GM19240 (cell line): ENCODE results near the gene DICER1.
"Not testable (repeated sequence)": the region's sequence is repeated elsewhere in the genome, so short reads cannot be mapped to it uniquely, and the experiment has no call there.

Experiments used
- DNase-seq: peaks from one replicate; pipeline ENCODE4 v3.0.0; 2011; ENCODE audit warnings: low spot score; ENCODE audit not compliant: insufficient read length

Gene DICER1

DNA sequence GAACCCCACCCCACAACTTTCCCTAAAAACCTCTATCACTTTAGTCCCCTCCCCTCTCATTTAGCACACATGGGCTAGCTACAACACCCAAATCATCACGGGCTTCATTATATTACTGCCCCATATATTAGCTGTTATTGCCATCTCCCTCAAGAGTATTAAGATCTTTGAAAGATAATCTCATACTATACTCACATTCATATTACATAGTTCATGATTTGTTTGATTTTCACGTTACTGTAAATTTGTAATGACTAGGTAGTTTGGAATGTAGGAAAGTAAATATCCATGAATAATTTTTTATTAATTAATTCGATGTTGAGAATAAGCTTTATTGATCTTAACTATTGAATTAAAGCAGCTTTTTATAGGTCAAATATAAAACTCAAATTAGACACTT lies 7.9 kb downstream of the DICER1 start:
- no peak for DNase-seq

DNA sequence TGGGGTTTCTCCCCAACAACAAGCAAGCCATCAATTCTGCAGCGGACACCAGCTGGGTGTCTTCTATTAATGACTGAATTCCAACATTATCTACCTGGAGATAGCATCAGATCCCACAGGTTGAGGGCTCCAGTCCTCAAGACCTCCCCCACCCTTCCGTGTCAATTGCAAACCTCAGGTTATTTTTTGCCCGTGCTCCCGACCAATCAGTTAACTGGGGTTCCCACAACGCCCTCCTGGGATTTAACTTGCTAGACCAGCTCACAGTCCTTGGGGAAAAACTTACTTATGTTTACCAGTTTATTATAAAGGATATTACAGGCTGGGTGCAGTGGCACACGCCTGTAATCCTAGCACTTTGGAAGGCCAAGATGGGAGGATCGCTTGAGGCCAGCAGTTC lies 9.7 kb downstream of the DICER1 start:
- DNase-seq, result no peak

DNA sequence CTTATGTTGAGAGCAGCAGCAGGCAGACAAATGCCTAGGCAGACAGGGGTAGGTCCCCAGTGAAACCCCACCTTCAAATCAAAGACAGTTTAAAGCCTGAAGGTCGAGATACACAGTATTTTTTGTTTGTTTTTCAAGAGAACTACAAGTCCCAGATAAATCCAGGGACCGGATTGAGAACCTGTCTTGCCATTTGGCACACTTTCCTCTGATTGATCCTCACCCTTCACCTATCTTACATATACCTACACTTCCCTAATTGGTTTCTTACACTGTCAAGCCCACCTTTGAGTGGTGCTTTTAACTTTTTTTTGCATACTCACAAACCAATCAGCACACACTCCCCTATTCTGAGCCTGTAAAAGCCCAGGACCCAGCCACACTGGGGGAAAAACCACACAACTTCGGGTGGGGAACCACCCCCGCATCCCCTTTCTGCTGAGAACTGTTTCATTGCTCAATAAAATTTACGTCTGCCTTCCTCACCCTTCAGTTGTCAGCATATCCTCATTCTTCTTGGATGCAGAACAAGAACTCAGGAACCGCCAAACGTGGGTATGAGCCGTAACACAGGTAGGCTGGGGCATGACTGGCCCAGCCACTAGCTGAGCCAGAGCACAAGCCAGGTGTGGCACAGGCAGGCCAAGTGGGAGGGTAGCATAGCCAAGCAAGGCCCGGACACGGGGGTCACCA lies 11.1 kb downstream of the DICER1 start:
- DNase-seq, result no peak

DNA sequence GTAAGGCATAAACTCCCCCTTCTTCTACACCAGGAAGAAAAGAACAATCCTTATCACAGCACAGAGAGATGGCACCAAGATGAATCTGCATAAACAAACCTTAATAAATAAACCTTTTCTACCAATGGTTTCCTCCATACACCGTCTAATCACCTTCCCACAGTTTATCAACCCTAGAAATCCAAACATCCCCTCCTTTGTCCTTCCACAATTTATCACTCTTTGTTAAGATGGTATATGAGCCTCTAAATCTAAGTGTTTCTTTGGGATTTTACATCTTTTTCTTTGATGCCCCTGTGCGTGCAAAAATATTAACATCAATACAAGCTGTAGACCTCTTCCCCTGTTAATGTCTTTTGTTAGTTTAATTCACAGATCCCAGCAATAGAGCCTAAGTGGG lies 12.5 kb downstream of the DICER1 start:
- no peak for DNase-seq

DNA sequence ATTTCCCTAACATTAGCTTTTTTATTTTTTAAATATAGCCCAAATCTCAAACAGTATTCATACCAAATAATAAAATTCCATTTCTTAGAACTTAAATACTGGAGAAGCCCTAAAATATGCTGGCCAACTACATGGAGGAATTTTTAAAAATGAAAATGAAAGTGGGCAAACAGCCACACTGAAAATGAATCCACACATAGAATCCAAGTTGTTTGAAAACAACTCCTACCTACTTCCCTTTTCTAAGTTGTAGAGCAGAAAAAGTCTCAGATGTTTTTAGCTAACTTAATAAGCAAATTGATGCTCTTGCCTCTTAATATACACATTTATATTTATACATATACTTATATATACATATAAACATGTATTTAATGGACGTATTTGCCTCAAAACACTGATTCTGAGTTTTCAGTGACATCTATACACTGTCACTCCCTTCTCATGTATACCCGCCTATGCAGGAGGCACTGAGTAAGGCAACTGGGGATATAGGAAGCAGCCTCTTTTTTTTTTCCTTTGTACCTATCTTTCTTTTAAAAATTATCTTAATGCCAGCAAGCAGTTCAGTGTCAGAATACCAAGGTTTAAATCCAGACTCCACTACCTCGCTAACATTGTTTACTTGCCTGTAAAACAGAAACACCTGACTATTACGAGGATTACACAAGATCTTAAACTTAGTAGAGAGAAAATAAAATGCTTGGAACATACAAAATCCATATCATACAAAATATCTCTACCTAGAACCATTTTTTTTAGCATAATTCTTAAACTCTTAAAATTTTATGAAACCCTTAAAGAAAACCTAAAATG lies 13.3 kb downstream of the DICER1 start:
- DNase-seq, result no peak

DNA sequence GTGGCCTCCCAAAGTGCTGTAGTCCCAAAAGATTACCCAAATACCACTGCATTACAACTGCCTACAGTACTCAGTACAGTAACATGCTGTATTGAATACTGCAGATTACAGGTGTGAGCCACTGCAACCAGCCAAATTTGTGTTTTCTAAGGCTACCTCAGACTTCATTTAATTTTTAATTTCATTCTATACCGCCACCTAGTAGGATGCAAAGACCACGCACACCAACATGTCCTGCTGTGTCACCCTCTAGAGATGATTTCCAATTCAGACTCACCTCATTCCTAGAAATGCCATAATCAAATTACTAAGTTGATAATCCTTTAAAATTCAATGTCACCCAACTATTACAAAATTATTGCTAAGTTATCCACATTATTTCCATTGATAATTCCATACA lies 15.1 kb downstream of the DICER1 start:
- DNase-seq, result no peak

DNA sequence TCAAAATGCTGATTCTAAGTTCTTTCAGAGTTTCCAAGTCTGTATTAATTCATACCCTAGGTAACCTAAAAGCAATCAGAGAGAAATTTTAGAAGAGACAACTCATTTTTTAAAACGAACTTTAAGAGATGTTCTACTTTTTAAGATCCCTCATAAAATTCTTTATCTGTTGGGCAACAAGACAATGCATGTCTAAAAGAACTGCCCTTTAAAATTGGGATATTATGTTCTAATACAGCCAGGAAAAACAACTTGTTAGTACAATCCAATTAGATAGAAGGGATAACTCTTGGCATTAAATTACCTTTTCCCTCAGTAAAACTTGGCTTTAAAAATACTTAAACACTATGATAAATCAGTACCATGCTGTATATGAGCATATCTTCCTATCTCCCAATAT lies 15.6 kb downstream of the DICER1 start:
- no peak for DNase-seq

DNA sequence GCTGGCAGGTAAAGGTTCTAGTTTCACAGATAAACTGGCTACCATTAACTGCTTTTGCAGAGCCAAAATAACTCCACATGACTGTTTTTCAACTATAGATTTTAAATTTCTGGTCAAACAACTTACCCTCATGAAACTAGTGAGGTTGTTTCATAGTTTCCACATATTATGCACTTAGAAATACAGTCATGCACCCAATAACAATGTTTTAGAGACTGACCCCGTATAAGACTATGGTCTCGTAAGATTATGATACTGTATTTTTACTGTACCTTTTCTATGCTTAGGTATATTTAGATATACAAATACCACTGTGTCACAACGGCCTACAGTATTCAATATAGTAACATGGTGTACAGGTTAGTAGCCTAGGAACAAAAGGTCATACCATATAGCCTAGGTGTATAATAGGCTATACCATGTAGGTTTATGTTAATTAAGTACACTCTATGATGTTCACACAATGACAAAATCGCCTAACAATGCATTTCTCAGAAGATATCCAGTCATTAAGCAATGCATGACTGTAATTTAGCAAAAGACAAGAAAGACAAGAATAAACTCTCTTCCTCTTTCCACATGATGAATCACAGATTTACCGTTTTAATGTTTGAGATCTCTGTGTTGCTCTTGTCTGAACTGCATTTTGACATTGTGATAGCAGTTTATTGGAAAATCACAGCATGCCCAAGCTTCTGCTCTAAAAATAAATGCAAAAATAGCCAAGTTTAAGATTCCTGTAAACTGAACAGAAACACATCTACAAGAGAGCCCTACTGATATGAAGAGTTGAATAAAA lies 17.1 kb downstream of the DICER1 start:
- no peak for DNase-seq

DNA sequence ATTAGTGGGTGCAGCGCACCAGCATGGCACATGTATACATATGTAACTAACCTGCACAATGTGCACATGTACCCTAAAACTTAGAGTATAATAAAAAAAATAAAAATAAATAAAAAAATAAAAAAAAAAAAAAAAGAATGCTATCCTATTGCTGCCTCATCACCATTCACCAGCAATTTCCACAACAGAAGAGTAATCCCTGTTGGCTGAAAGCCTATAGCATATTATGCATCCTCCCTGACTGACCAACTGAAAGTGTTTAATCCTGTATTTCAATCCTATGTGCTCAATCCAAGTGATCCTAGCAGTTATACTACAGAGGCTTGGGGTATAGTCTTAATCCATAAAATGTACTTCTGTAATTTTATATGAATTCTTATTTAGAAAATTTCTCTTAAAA lies 18.5 kb downstream of the DICER1 start:
- no peak for DNase-seq

DNA sequence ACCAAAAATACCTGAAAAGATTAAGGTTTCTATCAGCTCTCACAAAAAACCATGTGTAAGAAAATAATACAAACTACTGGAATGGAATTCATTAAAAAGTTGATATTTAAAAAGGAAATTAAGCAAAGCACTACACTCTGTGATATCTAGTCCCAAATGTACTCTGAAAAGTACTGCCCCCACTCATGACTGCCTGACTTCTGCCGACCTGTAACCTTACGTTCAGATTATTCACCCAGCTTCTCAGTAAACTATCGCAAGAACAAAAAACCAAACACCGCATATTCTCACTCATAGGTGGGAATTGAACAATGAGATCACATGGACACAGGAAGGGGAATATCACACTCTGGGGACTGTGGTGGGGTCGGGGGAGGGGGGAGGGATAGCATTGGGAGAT lies 18.9 kb downstream of the DICER1 start:
- DNase-seq, result not testable (repeated sequence)

DNA sequence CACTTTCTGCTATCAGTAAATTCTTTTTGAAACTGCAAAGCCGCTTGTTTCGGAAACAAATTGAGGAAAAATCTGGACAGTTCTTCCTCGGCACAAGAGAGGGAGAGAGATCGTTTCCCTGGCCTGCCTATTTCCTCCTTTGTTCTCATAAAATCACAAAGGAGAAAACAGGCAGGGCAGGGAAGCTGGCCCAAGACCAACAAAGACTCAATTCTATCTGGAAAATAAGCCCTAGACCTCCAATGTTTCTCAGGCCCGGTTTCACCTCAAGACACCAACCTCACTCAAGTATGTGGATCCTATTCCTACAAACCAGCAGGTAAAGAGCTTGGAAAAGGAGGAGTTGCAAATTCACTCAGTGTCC lies 19.5 kb downstream of the DICER1 start:
- no peak for DNase-seq

DNA sequence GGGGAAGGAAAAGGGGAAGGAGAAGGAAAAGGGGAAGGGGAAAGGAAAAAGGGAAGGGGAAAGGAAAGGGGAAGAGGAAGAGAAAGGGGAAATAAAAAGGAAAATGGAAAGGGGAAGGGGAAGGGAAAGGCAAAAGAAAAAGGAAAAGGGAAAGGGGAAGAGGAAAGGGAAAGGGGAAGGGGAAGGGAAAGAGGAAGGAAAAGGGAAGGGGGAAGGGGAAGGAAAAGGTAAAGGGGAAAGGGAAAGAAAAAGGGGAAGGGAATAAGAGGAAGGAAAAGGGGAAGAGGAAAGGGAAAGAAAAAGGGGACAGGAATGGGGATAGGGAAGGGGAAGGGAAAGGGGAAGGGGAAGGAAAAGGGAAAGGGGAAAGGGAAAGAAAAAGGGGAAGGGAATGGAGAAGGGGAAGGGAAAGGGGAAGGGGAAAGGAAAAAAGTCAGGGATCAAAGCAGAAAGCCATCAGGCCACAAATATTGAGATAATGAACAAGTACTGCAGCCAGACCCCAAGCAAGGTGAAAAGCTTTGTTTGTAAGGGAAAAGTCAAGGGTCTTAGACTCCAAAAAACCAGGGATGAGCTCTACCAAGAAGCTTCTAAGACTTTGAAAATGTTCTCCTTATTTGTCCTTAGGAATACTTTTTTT lies 20.0 kb downstream of the DICER1 start:
- DNase-seq, result no peak

DNA sequence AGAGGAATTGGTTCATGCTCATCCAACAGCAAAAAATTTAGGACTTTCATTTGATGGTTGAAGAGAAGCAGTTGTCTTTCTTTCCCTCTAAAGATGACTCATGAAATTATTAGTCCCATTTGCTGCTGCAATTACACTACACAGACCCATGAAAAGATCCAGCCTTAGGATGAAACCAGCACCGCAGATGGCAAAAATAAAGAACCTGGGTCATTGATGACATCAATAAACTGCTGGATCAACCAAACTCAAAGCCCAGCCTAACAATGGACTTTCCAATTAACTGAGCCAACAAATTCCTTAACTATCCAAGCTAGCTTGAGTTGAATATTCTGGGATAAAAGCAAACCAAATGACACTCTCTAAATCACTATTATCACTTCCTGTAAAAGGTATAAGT lies 20.7 kb downstream of the DICER1 start:
- DNase-seq, result no peak

DNA sequence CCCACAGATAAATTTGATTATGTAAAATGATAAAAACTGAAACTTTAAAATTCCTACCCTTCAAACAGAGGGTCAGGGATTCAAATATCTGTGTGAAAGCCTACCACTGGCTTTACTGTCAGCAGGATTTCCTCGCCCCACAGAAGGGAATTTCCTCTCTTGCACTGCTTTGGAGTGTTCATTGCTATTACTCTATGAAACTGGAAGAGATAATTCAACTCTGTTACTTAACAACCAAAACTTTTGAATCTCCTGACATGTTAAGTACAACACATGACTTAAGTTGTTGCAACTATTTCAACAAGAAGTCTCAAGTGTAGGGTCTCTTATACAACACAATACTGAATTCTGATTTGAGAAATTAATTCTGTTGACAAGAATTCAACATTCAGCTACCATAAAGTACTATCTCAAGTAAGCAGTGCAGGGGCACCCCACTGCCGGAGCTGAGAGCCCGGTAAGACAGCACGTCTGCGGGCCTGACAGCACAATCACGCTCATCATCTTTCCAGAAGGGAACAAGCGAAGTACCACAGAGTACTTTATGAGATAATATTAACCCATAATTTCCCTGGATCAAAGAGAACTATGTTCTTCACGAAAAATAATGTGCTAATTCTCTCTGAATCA lies 22.9 kb downstream of the DICER1 start:
- DNase-seq, result no peak

DNA sequence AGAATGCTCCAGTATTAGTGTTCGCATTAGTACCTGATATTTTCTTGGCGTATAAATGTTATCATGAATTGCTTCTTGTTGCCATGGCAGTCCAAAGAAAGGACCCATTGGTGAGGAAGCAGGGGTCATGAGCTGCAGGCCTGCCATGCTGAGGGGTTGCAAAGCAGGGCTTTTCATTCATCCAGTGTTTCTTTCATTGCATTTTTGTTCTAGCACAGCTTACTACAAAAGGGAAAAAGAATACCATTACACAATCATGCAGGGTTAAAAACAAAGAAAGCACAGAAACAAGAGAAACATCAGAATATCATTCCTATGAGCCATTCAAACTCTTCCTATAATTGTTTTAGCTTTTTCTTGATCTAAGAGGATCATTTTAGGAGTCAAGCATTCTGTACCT lies 24.0 kb downstream of the DICER1 start:
- DNase-seq, result no peak

DNA sequence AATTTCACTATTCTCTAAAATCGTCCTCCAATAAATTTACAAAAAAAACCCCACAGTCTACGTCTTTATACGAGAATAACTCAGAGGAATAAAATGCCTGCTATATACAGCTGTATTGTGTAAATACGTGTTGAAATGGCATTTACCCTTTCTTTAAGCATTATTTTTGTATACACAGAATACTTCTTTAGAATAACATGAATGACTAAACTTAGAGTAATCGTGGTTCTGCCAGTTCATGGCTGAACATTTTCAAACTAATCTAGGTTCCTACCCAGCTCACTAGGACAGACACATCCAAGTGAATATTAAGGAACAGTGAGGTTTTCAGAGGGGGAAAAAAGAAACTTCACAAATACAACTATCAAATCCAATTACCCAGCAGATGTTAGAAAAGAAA lies 24.6 kb downstream of the DICER1 start:
- no peak for DNase-seq

DNA sequence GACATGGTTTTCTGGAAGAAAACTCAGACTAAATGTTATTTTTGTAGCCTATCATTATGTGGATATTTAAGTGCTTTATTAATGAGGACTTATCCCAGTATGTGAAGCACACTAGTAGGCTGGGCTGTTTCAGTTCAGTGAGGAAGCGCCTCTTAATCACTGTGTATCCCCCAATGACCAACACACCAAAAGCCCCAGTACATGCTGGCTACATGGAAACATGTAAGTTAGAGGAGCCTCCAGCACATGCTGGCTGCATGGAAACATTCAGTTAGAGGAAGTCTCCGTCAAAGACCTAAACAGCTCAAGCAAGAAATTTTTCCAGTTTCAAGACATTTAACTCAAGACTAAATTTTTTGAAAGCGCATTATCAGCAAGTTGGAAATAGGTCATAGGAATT lies 26.8 kb downstream of the DICER1 start:
- DNase-seq, result no peak

DNA sequence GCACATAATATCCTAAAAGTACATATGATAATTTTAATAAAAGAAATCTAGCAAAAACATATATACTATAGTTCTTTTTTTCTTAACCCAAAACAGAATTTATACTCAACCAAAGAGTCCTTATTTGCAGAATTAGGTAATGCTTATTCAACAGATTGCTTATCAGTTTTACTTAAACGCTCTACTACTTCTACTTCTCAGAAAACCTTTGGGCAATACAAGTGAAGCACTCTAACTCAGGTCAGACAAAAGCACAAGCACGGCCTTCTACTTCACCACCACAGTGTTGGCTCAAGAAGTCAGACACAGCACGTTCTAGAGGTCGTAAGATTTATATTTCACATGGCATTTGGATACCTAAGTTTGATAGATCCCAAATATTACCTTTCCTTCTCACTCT lies 29.2 kb downstream of the DICER1 start:
- no peak for DNase-seq

DNA sequence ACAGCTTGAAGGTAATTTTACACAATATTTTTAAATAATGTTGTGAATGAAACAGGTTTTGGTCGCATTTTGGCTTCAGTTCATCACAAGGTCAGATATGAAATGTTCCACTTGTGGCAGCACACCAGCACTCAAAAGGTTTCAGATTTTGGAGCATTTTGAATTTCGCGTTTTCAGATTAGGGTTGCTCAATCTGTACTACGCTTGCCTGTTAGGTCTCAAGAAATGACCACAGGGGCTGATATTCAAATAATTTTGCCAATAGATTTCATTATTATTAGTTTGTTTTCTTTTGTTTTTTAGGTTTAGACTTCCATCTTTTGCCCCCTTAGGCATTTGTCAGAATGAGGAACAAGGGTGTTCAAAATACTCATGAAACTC lies 29.8 kb downstream of the DICER1 start:
- no peak for DNase-seq

DNA sequence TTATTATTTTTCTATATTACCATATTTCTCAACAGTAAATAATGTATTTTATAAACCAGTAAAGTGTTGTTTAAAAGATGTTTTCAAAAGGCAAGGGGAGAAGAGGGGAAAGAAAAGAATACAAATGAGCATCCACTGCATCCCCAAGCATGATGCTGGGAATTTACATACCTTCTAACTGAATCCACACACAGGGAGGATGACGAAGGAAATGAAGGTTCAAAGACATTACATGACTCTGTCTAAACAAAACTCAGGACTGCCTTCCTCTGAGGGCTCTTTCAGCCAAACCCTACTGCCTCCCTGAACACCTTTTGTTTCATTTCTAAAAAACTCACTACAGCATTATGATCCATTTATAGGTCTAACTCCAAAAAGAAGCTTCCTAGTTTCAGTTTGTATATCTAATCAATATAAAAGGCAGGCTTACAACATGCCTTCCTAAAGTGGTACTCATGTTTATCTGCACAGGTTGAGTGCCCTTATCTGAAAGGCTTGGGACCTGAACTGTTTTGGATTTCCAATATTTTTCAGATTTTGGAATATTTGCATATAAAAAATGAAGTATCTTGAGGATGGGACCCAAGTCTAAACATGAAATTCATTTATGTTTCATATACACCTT lies 30.3 kb downstream of the DICER1 start:
- no peak for DNase-seq

DNA sequence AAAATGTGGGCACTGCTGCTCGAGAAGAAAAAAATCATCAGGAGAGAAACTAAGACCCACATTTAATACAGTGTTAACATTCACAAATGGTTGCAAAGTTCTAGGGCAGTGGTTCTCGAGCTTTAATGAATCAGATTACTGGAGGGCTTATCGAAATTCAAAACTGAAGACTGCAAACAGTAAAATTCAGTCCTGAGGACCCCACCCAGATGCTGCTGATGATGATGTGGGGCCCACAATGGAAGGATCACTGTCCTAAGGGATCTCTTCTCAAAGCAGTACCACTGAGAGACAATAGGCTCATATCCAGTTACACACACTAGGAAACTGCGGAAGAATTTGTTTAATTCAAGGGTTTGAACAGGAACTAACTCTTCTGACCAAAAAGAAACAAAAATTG lies 31.4 kb downstream of the DICER1 start:
- no peak for DNase-seq
